BLaER1 (cell line): ENCODE results near the gene SLC25A47.

Source experiments
- H3K27ac ChIP-seq: shearing (Covaris generic); formaldehyde crosslinking; 2 replicates; pipeline ENCODE4 v1.8.1; 2022
- H3K27me3 ChIP-seq: shearing (Covaris generic); formaldehyde crosslinking; 2 replicates; pipeline ENCODE4 v1.8.1; 2022
- H3K36me3 ChIP-seq: shearing (Covaris generic); formaldehyde crosslinking; 2 replicates; pipeline ENCODE4 v1.8.1; 2022
- H3K4me1 ChIP-seq: shearing (Covaris generic); formaldehyde crosslinking; 2 replicates; pipeline ENCODE4 v1.8.1; 2022
- H3K4me2 ChIP-seq: shearing (Covaris generic); formaldehyde crosslinking; 2 replicates; pipeline ENCODE4 v1.8.1; 2022
- H3K4me3 ChIP-seq: shearing (Covaris generic); formaldehyde crosslinking; 2 replicates; pipeline ENCODE4 v1.8.1; 2022
- H3K9ac ChIP-seq: shearing (Covaris generic); formaldehyde crosslinking; 2 replicates; pipeline ENCODE4 v1.8.1; 2022
- H3K9me3 ChIP-seq: shearing (Covaris generic); formaldehyde crosslinking; 2 replicates; pipeline ENCODE4 v1.8.1; 2022
- H4K20me1 ChIP-seq: shearing (Covaris generic); formaldehyde crosslinking; 2 replicates; pipeline ENCODE4 v1.8.1; 2022
- Cebpa-rat ChIP-seq: shearing (Covaris generic); IDR thresholded peaks from 2 replicates; pipeline ENCODE4 v1.8.1; 2022

The SLC25A47 gene

GRCh38 chr14:100345711-100346110, 22.6 kb downstream of the SLC25A47 start:
- no peak overlapping the region for H3K27ac ChIP-seq
- H3K9ac ChIP-seq: no peak overlapping the region
- no peak overlapping the region for H3K4me3 ChIP-seq
- no peak for TF ChIP-seq Cebpa-rat
- H3K4me2 ChIP-seq: no peak overlapping the region
- peaks cover 33% of the 10 kb centered on the region for H3K36me3 ChIP-seq
- peaks cover 10% of the 10 kb centered on the region; the same call in 1 of the 2 replicates for H3K4me1 ChIP-seq
- H3K27me3 ChIP-seq: no peaks in the 10 kb centered on the region
- H4K20me1 ChIP-seq: no peaks in the 10 kb centered on the region
- H3K9me3 ChIP-seq: no peaks in the 10 kb centered on the region

DNA sequence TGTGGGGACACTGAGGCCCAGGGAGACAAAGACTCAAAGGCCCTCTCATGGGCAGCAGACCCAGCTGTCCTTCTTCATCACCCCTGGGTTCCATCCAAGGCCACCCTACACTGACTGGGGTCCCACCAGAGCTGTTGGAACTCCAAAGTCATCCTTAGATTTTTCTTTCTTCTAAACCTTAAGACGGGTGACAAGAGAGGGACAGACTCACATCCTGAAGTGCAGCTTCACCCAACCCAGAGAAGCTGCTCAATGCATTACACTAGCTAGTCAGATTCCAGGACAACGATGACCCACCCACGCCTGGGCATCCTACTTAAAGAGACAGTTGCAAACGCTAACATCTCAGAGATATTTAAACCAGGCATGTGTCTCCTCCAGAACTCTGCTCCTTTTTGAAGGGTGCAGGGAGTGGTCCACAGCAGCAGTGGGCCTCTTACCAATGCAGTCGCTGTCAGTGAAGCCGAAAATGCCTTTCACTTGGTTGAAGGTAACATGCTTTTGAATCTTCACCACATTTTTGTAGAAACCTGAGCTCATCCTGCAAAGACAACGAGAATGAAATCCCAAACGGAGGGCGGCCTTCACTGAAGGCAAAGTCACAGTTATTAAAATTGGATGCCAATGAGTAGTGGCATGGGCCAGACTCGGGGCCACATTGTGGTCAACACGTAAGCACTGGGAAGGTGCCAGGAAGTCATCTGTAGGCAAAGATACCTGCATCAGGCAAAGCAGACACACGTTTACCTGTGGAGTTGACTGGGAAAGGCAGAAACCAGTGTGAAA, 23.4 kb downstream of the SLC25A47 start:
- Histone ChIP-seq H3K4me3 (no peak overlapping the region), H3K9ac (no peak overlapping the region), H3K9me3 (no peaks in the 10 kb centered on the region), H3K36me3 (peaks cover 38% of the 10 kb centered on the region), H3K4me2 (no peak overlapping the region), H4K20me1 (no peaks in the 10 kb centered on the region), H3K27me3 (no peaks in the 10 kb centered on the region), H3K4me1 (peaks cover 5% of the 10 kb centered on the region; the same call in 1 of the 2 replicates), H3K27ac (no peak overlapping the region)
- TF ChIP-seq Cebpa-rat: no peak

GRCh38 chr14:100348253-100348729, 25.2 kb downstream of the SLC25A47 start:
- H3K36me3 ChIP-seq: peaks cover 47% of the 10 kb centered on the region
- no peaks in the 10 kb centered on the region for H3K4me1 ChIP-seq
- no peak overlapping the region for H3K27ac ChIP-seq
- no peaks in the 10 kb centered on the region for H3K9me3 ChIP-seq
- H3K4me3 ChIP-seq: no peak overlapping the region
- H3K27me3 ChIP-seq: no peaks in the 10 kb centered on the region
- H3K4me2 ChIP-seq: no peak overlapping the region
- H3K9ac ChIP-seq: no peak overlapping the region
- no peaks in the 10 kb centered on the region for H4K20me1 ChIP-seq
- TF ChIP-seq Cebpa-rat: no peak

- Histone ChIP-seq H3K9me3 (no peaks in the 10 kb centered on the region), H3K27ac (no peak overlapping the region), H4K20me1 (no peaks in the 10 kb centered on the region), H3K27me3 (no peaks in the 10 kb centered on the region), H3K4me1 (no peaks in the 10 kb centered on the region), H3K4me3 (no peak overlapping the region), H3K9ac (no peak overlapping the region), H3K4me2 (no peak overlapping the region), H3K36me3 (peaks cover 54% of the 10 kb centered on the region)
- no peak for TF ChIP-seq Cebpa-rat
Measured at GRCh38 chr14:100348784-100349685, 25.9 kb downstream of the SLC25A47 start.

DNA sequence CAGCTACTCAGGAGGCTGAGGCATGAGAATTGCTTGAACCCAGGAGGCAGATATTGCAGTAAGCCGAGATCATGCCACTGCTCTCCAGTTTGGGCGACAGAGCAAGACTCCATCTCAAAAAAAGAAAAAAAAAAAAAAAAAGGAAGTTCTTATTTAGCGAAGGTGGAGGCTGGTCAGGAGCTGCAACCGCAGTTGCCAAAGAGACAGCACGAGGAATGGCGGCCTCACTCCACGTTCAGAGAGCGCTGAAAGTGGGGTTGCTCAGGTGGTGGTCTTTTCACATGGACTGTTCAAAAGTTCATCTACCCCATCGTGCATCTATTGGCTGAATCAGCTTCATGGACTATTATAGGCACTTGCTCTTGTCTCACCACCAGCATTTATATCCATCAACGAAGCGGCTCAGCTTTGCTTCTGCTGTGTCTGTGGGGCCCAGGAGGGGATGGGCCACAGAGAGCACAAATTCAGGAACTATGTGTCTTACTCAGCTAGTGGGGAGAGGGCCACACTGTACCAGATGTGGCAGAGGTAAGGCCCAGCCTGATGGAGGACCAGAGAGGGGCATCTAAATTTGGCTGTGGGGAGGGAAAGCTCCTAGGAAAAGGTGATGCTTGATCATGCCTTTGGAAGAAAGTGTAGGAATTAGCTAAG, 27.3 kb downstream of the SLC25A47 start:
- no peaks in the 10 kb centered on the region for H3K27me3 ChIP-seq
- H3K9ac ChIP-seq: no peak overlapping the region
- H4K20me1 ChIP-seq: no peaks in the 10 kb centered on the region
- H3K27ac ChIP-seq: no peak overlapping the region
- TF ChIP-seq Cebpa-rat: no peak
- H3K4me1 ChIP-seq: no peaks in the 10 kb centered on the region
- H3K9me3 ChIP-seq: no peaks in the 10 kb centered on the region
- H3K4me2 ChIP-seq: no peak overlapping the region
- H3K36me3 ChIP-seq: peaks cover 60% of the 10 kb centered on the region
- no peak overlapping the region for H3K4me3 ChIP-seq

- H3K27ac ChIP-seq: no peak overlapping the region
- H3K9ac ChIP-seq: no peak overlapping the region
- no peak for TF ChIP-seq Cebpa-rat
- no peaks in the 10 kb centered on the region for H3K9me3 ChIP-seq
- peaks cover 56% of the 10 kb centered on the region for H3K36me3 ChIP-seq
- no peak overlapping the region for H3K4me2 ChIP-seq
- H4K20me1 ChIP-seq: no peaks in the 10 kb centered on the region
- no peak overlapping the region for H3K4me3 ChIP-seq
- no peaks in the 10 kb centered on the region for H3K4me1 ChIP-seq
- H3K27me3 ChIP-seq: no peaks in the 10 kb centered on the region
Measured at GRCh38 chr14:100350986-100351385, 27.8 kb downstream of the SLC25A47 start.

- peaks cover 48% of the 10 kb centered on the region for H3K36me3 ChIP-seq
- no peaks in the 10 kb centered on the region for H4K20me1 ChIP-seq
- no peak overlapping the region for H3K4me2 ChIP-seq
Measured at GRCh38 chr14:100358396-100358795, 35.3 kb downstream of the SLC25A47 start.

DNA sequence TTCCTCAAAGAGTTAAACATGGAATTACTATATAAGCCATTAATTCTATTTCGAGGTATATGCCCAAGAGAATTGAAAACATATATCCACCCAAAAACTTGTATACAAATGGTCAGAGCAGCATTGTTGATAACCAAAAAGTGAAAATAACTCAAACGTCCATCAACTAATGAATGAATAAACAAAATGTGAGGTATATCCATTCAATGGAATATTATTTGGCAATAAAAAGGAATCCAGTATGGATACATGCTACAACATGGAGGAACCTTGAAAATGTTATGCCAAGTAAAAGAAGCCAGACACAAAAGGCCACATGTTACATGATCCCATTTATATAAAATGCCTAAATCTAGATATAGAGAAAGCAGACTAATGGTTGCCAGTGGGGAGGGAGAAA, 36.0 kb downstream of the SLC25A47 start:
- no peaks in the 10 kb centered on the region for H4K20me1 ChIP-seq
- H3K27ac ChIP-seq: no peak overlapping the region
- TF ChIP-seq Cebpa-rat: no peak
- no peak overlapping the region for H3K4me3 ChIP-seq
- H3K4me1 ChIP-seq: no peaks in the 10 kb centered on the region
- H3K9me3 ChIP-seq: no peaks in the 10 kb centered on the region
- H3K36me3 ChIP-seq: peaks cover 46% of the 10 kb centered on the region
- no peak overlapping the region for H3K4me2 ChIP-seq
- H3K9ac ChIP-seq: no peak overlapping the region
- H3K27me3 ChIP-seq: no peaks in the 10 kb centered on the region

More at GRCh38 chr14:100358396-100358795, 35.3 kb downstream of the SLC25A47 start:
- Histone ChIP-seq H3K27ac (no peak overlapping the region), H3K27me3 (no peaks in the 10 kb centered on the region), H3K4me1 (no peaks in the 10 kb centered on the region), H3K9me3 (no peaks in the 10 kb centered on the region), H3K4me3 (no peak overlapping the region), H3K9ac (no peak overlapping the region)
- TF ChIP-seq Cebpa-rat: no peak

DNA sequence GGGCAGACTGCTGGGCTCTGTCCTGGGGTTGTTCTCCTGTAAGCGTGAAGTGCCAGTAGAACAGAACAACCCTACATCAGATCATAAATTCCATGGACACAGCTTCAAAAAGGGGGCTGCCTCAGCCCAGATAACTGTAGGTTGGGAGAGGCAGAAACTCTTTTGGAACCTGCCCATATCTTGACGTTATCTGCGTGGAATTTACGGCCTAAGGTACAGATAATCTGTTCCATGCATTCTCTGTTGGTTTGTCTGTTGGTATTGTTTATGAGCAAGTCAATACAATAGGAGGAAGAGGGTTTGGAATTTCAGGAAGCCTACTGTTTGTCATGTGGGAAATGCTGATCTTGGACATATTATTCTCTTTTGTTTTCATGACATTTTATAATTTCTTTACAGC, 36.7 kb downstream of the SLC25A47 start:
- Histone ChIP-seq H3K4me2 (no peak overlapping the region), H3K9ac (no peak overlapping the region), H3K9me3 (no peaks in the 10 kb centered on the region), H3K4me1 (no peaks in the 10 kb centered on the region), H4K20me1 (no peaks in the 10 kb centered on the region), H3K27me3 (no peaks in the 10 kb centered on the region), H3K4me3 (no peak overlapping the region), H3K36me3 (peaks cover 42% of the 10 kb centered on the region), H3K27ac (no peak overlapping the region)
- no peak for TF ChIP-seq Cebpa-rat
